CD14-positive monocyte (primary cell): ENCODE data around the gene MROH2B. TPM values are rescaled to one million over a fixed set of nuclear protein-coding genes. Genes with fewer than 3 reads are reported as not detected.

ENCODE experiments used
- DNase-seq, 3 donors: peaks; one replicate each; pipeline ENCODE4 v3.0.0-alpha.2; 2011 to 2022
- H2AFZ ChIP-seq: 2 replicates; pipeline ENCODE4 v1.6.0; 2012; ENCODE audit warnings: mild to moderate bottlenecking, low read depth, low read length, inconsistent platforms; ENCODE audit not compliant: insufficient read depth, poor library complexity, severe bottlenecking
- H3K27ac ChIP-seq, 2 donors: 1 replicate in 1 of 2; 2 replicates in 1 of 2; pipeline ENCODE4 v1.5.1; 2012 to 2013; ENCODE audit warnings: low read length in 2 of 2, control low read depth in 1 of 2, inconsistent platforms in 1 of 2, low read depth in 1 of 2, mild to moderate bottlenecking in 1 of 2
- H3K27me3 ChIP-seq, 2 donors: one replicate each; pipeline versions ENCODE4 v1.6.0 to v1.6.1; 2011 to 2013; ENCODE audit warnings: low read length in 2 of 2; ENCODE audit not compliant: control insufficient read depth in 2 of 2, insufficient read depth in 2 of 2
- H3K36me3 ChIP-seq, 2 donors: replicated peaks in 1 of 2; 1 replicate in 1 of 2; 2 replicates in 1 of 2; pipeline versions ENCODE4 v1.5.1 to v1.6.1; 2012 to 2013; ENCODE audit warnings: low read length in 2 of 2, control low read depth in 1 of 2, inconsistent platforms in 1 of 2, mild to moderate bottlenecking in 1 of 2; ENCODE audit not compliant: insufficient read depth in 2 of 2, control insufficient read depth in 1 of 2
- H3K4me1 ChIP-seq, 2 donors: 1 replicate in 1 of 2; 2 replicates in 1 of 2; pipeline versions ENCODE4 v1.5.1 to v1.6.1; 2012 to 2013; ENCODE audit warnings: low read length in 2 of 2, control low read depth in 1 of 2, inconsistent platforms in 1 of 2, mild to moderate bottlenecking in 1 of 2, moderate library complexity in 1 of 2; ENCODE audit not compliant: insufficient read depth in 2 of 2, control insufficient read depth in 1 of 2
- H3K4me2 ChIP-seq: replicated peaks from 2 replicates; pipeline ENCODE3; 2012; ENCODE audit warnings: low read length, moderate library complexity, mild to moderate bottlenecking; ENCODE audit not compliant: poor library complexity, severe bottlenecking; ENCODE audit errors: extremely low read depth
- H3K4me3 ChIP-seq, 3 experiments: fragments of 200-600 bp in 1 of 3; sonication (generic) in 1 of 3; replicated peaks in 1 of 3; 1 replicate in 2 of 3; 2 replicates in 1 of 3; pipeline ENCODE4 v1.5.1; 2011 to 2013; ENCODE audit warnings: low read length in 3 of 3, mild to moderate bottlenecking in 3 of 3, control low read depth in 2 of 3, low read depth in 2 of 3, inconsistent platforms in 1 of 3, moderate library complexity in 1 of 3
- H3K79me2 ChIP-seq: 2 replicates; pipeline ENCODE4 v1.6.0; 2012; ENCODE audit warnings: mild to moderate bottlenecking, control low read depth, inconsistent platforms, low read length, moderate library complexity; ENCODE audit not compliant: insufficient read depth
- H3K9ac ChIP-seq: 2 replicates; pipeline ENCODE4 v1.6.0; 2017; ENCODE audit warnings: low read length, mild to moderate bottlenecking; ENCODE audit not compliant: insufficient read depth, poor library complexity, severe bottlenecking
- H3K9me3 ChIP-seq, 2 donors: replicated peaks in 1 of 2; 1 replicate in 1 of 2; 2 replicates in 1 of 2; pipeline versions ENCODE4 v1.5.1 to v1.6.1; 2012 to 2013; ENCODE audit warnings: low read length in 2 of 2, control low read depth in 1 of 2; ENCODE audit not compliant: control insufficient read depth in 1 of 2, insufficient read depth in 1 of 2
- H4K20me1 ChIP-seq: 2 replicates; pipeline ENCODE4 v1.6.0; 2012; ENCODE audit warnings: mild to moderate bottlenecking, low read length, control low read depth, moderate library complexity; ENCODE audit not compliant: insufficient read depth
- H3K27ac Mint-ChIP-seq, 7 donors: one replicate each; pipeline ENCODE4 v1.8.0; 2020; ENCODE audit warnings: mild to moderate bottlenecking in 7 of 7, mixed read lengths in 7 of 7, moderate library complexity in 6 of 7, inconsistent platforms in 2 of 7
- H3K27me3 Mint-ChIP-seq, 3 donors: one replicate each; pipeline ENCODE4 v1.8.0; 2021 to 2022; ENCODE audit warnings: low read depth in 3 of 3, mild to moderate bottlenecking in 3 of 3, mixed read lengths in 3 of 3, moderate library complexity in 3 of 3, inconsistent platforms in 1 of 3
- H3K36me3 Mint-ChIP-seq, 2 donors: one replicate each; pipeline ENCODE4 v1.8.0; 2020; ENCODE audit warnings: mixed read lengths in 2 of 2, inconsistent platforms in 1 of 2, mild to moderate bottlenecking in 1 of 2
- H3K4me1 Mint-ChIP-seq: one replicate; pipeline ENCODE4 v1.8.0; 2020; ENCODE audit warnings: mild to moderate bottlenecking, mixed read lengths
- H3K4me3 Mint-ChIP-seq, 2 donors: one replicate each; pipeline ENCODE4 v1.8.0; 2020; ENCODE audit warnings: mild to moderate bottlenecking in 2 of 2, mixed read lengths in 2 of 2, moderate library complexity in 1 of 2
- H3K9me3 Mint-ChIP-seq, 7 donors: one replicate each; pipeline ENCODE4 v1.8.0; 2020 to 2022; ENCODE audit warnings: mixed read lengths in 7 of 7, mild to moderate bottlenecking in 6 of 7, moderate library complexity in 6 of 7, inconsistent platforms in 2 of 7
- CTCF ChIP-seq: fragments of 200-600 bp; IDR thresholded peaks from one replicate; pipeline ENCODE4 v1.8.0; 2022; ENCODE audit warnings: antibody characterized with exemption, mild to moderate bottlenecking
- WGBS: methylation state at CpG from one replicate; pipeline ENCODE4 v1.1.5; 2013; ENCODE audit warnings: missing lambda C conversion rate; ENCODE audit not compliant: insufficient coverage; 5-methylcytosine and 5-hydroxymethylcytosine counted together
- intact Hi-C, 2 donors: fragments of 100-400 bp; cut with micrococcal nuclease; formaldehyde crosslinking; loops; one replicate each; pipeline versions ENCODE4 v1.15.0 to v1.15.1; 2023
- polyA plus RNA-seq, 3 donors: library from polyadenylated mRNA; depleted of rRNA in 1 of 3; unstranded in 2 of 3; stranded (reverse) in 1 of 3; fragments of 300-500 nt in 2 of 3; fragments of >200 nt in 1 of 3; fragmentation: Illumina TruSeq in 2 of 3; gene quantifications; 1 replicate in 2 of 3; 2 replicates in 1 of 3; pipeline ENCODE4 v1.2.3, GENCODE V29; 2012 to 2021

The MROH2B gene
- polyA plus RNA-seq, 3 donors: not detected

GRCh38 chr5:41093803-41094202 lies 22.7 kb upstream of the MROH2B start:
- peaks cover 0 to 5% of the 10 kb centered on the region in 2 donors for H3K9me3 ChIP-seq
- H3K27ac Mint-ChIP-seq: no peak overlapping the region
- no peak for TF ChIP-seq CTCF
- H3K36me3 Mint-ChIP-seq: no peaks in the 10 kb centered on the region
- intact Hi-C loops: no loop called here
- peaks cover 0 to 11% (median 2%) of the 10 kb centered on the region in 7 donors for H3K9me3 Mint-ChIP-seq
- no peak overlapping the region for H3K4me3 Mint-ChIP-seq
- WGBS: no CpG with 5 or more reads among the region's 1 CpG
- no peaks in the 10 kb centered on the region for H3K27me3 Mint-ChIP-seq
- DNase-seq: no peak
- no peak overlapping the region for H3K27ac ChIP-seq
- no peaks in the 10 kb centered on the region for H4K20me1 ChIP-seq
- H3K36me3 ChIP-seq: no peaks in the 10 kb centered on the region
- no peaks in the 10 kb centered on the region for H3K4me1 ChIP-seq
- H3K4me3 ChIP-seq: no peak overlapping the region
- no peak overlapping the region for H2AFZ ChIP-seq
- H3K4me1 Mint-ChIP-seq: no peaks in the 10 kb centered on the region
- H3K9ac ChIP-seq: no peak overlapping the region
- no peaks in the 10 kb centered on the region for H3K27me3 ChIP-seq
- no peak overlapping the region for H3K4me2 ChIP-seq
- no peaks in the 10 kb centered on the region for H3K79me2 ChIP-seq

- Mint-ChIP-seq H3K27me3 (no peaks in the 10 kb centered on the region), H3K9me3 (peaks cover under 1 to 16% (median 8%) of the 10 kb centered on the region in 7 donors), H3K4me1 (no peaks in the 10 kb centered on the region), H3K27ac (no peak overlapping the region), H3K4me3 (no peak overlapping the region), H3K36me3 (no peaks in the 10 kb centered on the region)
- no peak overlapping the region for H2AFZ ChIP-seq
- no CpG with 5 or more reads among the region's 2 CpGs for WGBS
- intact Hi-C loops: no loop called here
- H3K9me3 ChIP-seq: peaks cover 7% of the 10 kb centered on the region in 2 donors
- no peaks in the 10 kb centered on the region for H3K4me1 ChIP-seq
- H3K79me2 ChIP-seq: no peaks in the 10 kb centered on the region
- no peaks in the 10 kb centered on the region for H3K27me3 ChIP-seq
- no peak overlapping the region for H3K9ac ChIP-seq
- H3K4me2 ChIP-seq: no peak overlapping the region
- TF ChIP-seq CTCF: no peak
- H3K4me3 ChIP-seq: no peak overlapping the region
- H3K27ac ChIP-seq: no peak overlapping the region
- no peaks in the 10 kb centered on the region for H4K20me1 ChIP-seq
- H3K36me3 ChIP-seq: no peaks in the 10 kb centered on the region
- no peak for DNase-seq
Observed at GRCh38 chr5:41087461-41087860, 16.3 kb upstream of the MROH2B start.
